Stimulated activated CD8-positive, alpha-beta memory T cell treated with anti-CD3 and anti-CD28 coated beads, Interleukin-7, amount 100 ng/mL, for 4 hours (primary cell): ENCODE measurements around the gene SESN3.

Experiments used
- DNase-seq, 2 donors: peaks; one replicate each; pipeline ENCODE4 v3.0.0-alpha.2; 2020; ENCODE audit warnings: low read depth in 2 of 2

The SESN3 gene

DNA sequence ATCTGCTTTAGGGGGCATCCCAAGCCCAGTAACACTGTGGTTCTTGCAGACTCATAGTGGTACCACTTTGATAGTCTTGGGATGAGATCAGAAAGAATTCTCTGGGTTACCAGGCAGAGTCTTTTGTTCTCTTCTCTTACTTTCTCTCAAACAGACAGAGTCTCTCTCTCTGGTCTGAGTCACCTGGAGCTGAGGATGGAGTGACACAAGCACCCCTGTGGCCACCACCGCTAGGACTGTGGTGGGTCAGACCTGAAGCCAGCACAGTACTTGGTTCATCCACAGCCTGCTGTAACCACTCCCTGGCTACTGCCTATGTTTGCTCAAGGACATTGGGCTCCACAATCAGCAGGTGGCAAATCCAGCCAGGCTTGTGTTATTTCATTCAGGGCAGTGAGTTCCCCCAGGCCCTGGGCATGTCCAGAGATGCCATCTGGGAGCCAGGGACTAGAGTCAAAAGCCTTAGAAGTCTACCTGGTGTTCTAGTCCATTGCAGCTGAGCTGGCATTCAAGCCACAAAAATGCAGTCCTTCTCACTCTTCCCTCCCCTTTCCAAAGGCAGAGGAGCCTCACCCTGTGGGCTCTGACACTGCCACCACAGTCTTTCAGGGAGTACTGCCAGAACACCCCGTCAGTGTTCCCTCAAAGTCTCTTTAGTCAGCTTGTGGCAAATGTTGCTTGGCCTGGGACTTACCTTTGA lies 111.5 kb downstream of the SESN3 start:
- no peak for DNase-seq

- no peak for DNase-seq
These were observed 115.4 kb downstream of the SESN3 start for GRCh38 chr11:95115597-95115996.
